ENCODE data around the gene HJURP. TPM values are rescaled to one million over a fixed set of nuclear protein-coding genes. Genes with fewer than 3 reads are reported as not detected.

HJURP gene
- total RNA-seq, 1 experiment from 2014 or later, result 37.0 TPM

DNA sequence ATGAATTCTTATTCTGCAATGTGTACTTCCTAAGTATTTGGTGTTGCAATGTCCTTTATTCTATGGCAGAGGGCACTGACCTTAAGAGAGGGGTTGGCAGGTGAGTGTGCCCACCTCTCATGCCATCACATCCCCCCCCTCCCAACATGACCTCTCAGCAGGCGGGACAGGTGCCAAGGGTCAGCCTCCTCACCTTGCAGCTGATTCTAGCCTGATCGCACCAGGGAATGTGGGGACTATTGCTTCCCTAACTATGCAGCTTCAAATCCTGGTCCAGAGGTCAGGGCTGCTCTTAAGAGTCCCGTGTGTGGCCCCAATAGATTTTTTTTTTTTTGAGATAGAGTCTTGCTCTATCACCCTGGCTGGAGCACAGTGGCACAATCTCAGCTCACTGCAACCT is 9.5 kb downstream of the HJURP start:
- Histone ChIP-seq H3K9me3 (ENCODE audit: low read length) (no peaks in the 10 kb centered on the region), H3K27ac (ENCODE audit: low read length) (no peak overlapping the region), H3K4me1 (ENCODE audit: insufficient read depth, low read length) (no peaks in the 10 kb centered on the region), H3K27me3 (ENCODE audit: low read length) (no peaks in the 10 kb centered on the region), H3K9ac (ENCODE audit: low read length) (no peak overlapping the region), H4K20me1 (ENCODE audit: low read length) (peaks cover 36% of the 10 kb centered on the region; the same call in 1 of the 2 replicates), H3K4me3 (ENCODE audit: low read length) (no peak overlapping the region), H3K9me2 (replicated peaks; ENCODE audit: low read length) (no peaks in the 10 kb centered on the region), H3K4me2 (ENCODE audit: low read length) (no peak overlapping the region), H2AFZ (ENCODE audit: low read length) (no peak overlapping the region), H3K79me2 (ENCODE audit: low read length) (peaks cover 96% of the 10 kb centered on the region), H3F3A (ENCODE audit: low read length, unreplicated experiment) (no peaks in the 10 kb centered on the region), H3K36me3 (ENCODE audit: low read depth, low read length) (peaks cover 92% of the 10 kb centered on the region)
- ChIA-PET POLR2A (ENCODE audit: unreplicated experiment) (no interaction called here), CTCF (no interaction called here)
- ATAC-seq (no peak), DNase-seq (no peak)
- TF ChIP-seq, protein P1, sequence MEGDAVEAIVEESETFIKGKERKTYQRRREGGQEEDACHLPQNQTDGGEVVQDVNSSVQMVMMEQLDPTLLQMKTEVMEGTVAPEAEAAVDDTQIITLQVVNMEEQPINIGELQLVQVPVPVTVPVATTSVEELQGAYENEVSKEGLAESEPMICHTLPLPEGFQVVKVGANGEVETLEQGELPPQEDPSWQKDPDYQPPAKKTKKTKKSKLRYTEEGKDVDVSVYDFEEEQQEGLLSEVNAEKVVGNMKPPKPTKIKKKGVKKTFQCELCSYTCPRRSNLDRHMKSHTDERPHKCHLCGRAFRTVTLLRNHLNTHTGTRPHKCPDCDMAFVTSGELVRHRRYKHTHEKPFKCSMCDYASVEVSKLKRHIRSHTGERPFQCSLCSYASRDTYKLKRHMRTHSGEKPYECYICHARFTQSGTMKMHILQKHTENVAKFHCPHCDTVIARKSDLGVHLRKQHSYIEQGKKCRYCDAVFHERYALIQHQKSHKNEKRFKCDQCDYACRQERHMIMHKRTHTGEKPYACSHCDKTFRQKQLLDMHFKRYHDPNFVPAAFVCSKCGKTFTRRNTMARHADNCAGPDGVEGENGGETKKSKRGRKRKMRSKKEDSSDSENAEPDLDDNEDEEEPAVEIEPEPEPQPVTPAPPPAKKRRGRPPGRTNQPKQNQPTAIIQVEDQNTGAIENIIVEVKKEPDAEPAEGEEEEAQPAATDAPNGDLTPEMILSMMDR (conservative IDR thresholded peaks at IDR 0.05; ENCODE audit: low read depth, low read length), result no peak
- TF ChIP-seq EZH2 (IDR thresholded peaks at IDR 0.05; ENCODE audit: low read length, unreplicated experiment), result no peak
- no peak for TF ChIP-seq EZH2phosphoT487 (IDR thresholded peaks at IDR 0.05; ENCODE audit: borderline replicate concordance, low read length)
- BruUV-seq (replicated peaks), result no TSS peak
- intact Hi-C loops (cut with micrococcal nuclease), result no loop called here

DNA sequence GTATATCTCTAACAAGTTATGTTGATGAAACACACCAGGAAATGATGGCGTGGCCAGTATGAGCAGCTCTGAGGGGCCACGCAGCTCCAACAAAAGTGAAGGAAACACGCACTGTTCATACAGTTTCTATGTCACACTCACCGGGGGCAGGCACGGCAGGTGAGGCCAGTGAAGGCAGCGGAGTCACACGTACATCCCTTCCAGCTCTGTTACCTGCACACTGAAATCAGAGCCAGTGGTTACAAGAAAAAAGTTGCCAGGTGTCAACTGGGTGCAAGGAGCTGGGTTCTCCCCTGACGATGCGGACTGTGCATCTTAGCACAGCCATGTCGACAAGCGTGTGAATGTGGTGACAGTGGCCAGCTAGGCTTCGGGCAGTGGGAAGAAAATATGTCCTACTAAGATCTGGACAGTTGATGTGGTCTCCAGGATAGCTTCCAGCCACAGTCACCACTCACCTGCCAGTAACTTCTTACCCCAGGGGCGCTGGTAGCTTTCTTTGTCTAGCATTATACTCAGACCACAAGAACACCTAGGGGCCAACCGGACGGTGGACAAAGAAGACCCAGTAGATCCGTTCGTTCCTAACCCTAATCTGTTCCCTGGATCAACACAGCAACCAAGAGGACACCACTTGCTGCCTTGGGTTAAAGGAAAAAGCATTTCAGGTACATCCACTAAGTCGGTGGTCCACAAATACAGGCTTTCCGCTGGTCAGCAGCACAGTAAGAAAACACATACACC is 10.1 kb downstream of the HJURP start:
- H3K9me3 ChIP-seq (ENCODE audit: low read length), result no peaks in the 10 kb centered on the region
- no peaks in the 10 kb centered on the region for H3F3A ChIP-seq (ENCODE audit: low read length, unreplicated experiment)
- H2AFZ ChIP-seq (ENCODE audit: low read length), result no peak overlapping the region
- BruUV-seq (replicated peaks), result no TSS peak
- no peaks in the 10 kb centered on the region for H3K27me3 ChIP-seq (ENCODE audit: low read length)
- no peak overlapping the region for H3K9ac ChIP-seq (ENCODE audit: low read length)
- no peak overlapping the region for H3K4me3 ChIP-seq (ENCODE audit: low read length)
- no peak overlapping the region for H3K4me2 ChIP-seq (ENCODE audit: low read length)
- peaks cover 92% of the 10 kb centered on the region for H3K36me3 ChIP-seq (ENCODE audit: low read depth, low read length)
- intact Hi-C loops (cut with micrococcal nuclease), result no loop called here
- H3K4me1 ChIP-seq (ENCODE audit: insufficient read depth, low read length), result no peaks in the 10 kb centered on the region
- DNase-seq (no peak), ATAC-seq (no peak)
- CTCF ChIA-PET, result no interaction called here
- H3K9me2 ChIP-seq (replicated peaks; ENCODE audit: low read length), result no peaks in the 10 kb centered on the region
- POLR2A ChIA-PET (ENCODE audit: unreplicated experiment), result no interaction called here
- TF ChIP-seq EZH2phosphoT487 (IDR thresholded peaks at IDR 0.05; ENCODE audit: borderline replicate concordance, low read length) (no peak), EZH2 (IDR thresholded peaks at IDR 0.05; ENCODE audit: low read length, unreplicated experiment) (no peak)
- TF ChIP-seq, protein P1 (conservative IDR thresholded peaks at IDR 0.05; ENCODE audit: low read depth, low read length), result no peak
- H3K79me2 ChIP-seq (ENCODE audit: low read length), result peaks cover 96% of the 10 kb centered on the region
- no peak overlapping the region for H3K27ac ChIP-seq (ENCODE audit: low read length)
- peaks cover 36% of the 10 kb centered on the region for H4K20me1 ChIP-seq (ENCODE audit: low read length)

GRCh38 chr2:233841183-233841582 is 13.2 kb downstream of the HJURP start:
- H3K27ac ChIP-seq (ENCODE audit: low read length), result no peak overlapping the region
- ChIA-PET CTCF (no interaction called here), POLR2A (ENCODE audit: unreplicated experiment) (no interaction called here)
- no peak overlapping the region for H3K4me2 ChIP-seq (ENCODE audit: low read length)
- 0 out of 2 replicates have a peak, but pooled peaks cover 4% of the 10 kb centered on the region for H3K4me1 ChIP-seq (ENCODE audit: insufficient read depth, low read length)
- H4K20me1 ChIP-seq (ENCODE audit: low read length), result peaks cover 53% of the 10 kb centered on the region
- BruUV-seq (replicated peaks), result TSS peak; percentile 23
- peaks cover 89% of the 10 kb centered on the region for H3K36me3 ChIP-seq (ENCODE audit: low read depth, low read length)
- no peaks in the 10 kb centered on the region for H3K27me3 ChIP-seq (ENCODE audit: low read length)
- TF ChIP-seq, protein P1 (conservative IDR thresholded peaks at IDR 0.05; ENCODE audit: low read depth, low read length), result no peak
- TF ChIP-seq EZH2phosphoT487 (IDR thresholded peaks at IDR 0.05; ENCODE audit: borderline replicate concordance, low read length), result no peak
- no peak for TF ChIP-seq EZH2 (IDR thresholded peaks at IDR 0.05; ENCODE audit: low read length, unreplicated experiment)
- H3K9me3 ChIP-seq (ENCODE audit: low read length), result no peaks in the 10 kb centered on the region
- no peaks in the 10 kb centered on the region for H3F3A ChIP-seq (ENCODE audit: low read length, unreplicated experiment)
- no peaks in the 10 kb centered on the region for H3K9me2 ChIP-seq (replicated peaks; ENCODE audit: low read length)
- intact Hi-C loops (cut with micrococcal nuclease), result no loop called here
- H3K4me3 ChIP-seq (ENCODE audit: low read length), result no peak overlapping the region
- ATAC-seq (no peak), DNase-seq (no peak)
- no peak overlapping the region for H2AFZ ChIP-seq (ENCODE audit: low read length)
- peaks cover 96% of the 10 kb centered on the region for H3K79me2 ChIP-seq (ENCODE audit: low read length)
- H3K9ac ChIP-seq (ENCODE audit: low read length), result no peak overlapping the region
